Panc1 (cell line): ENCODE measurements around the gene INTS3.

Source experiments
- CTCF ChIP-seq: fragments of 450-650 bp; IDR thresholded peaks from 2 replicates; pipeline ENCODE4 v1.5.1; 2017; ENCODE audit warnings: mild to moderate bottlenecking
- TCF7L2 ChIP-seq: IDR thresholded peaks from 2 replicates; pipeline ENCODE4 v1.6.1; 2011; ENCODE audit warnings: mild to moderate bottlenecking, low read depth, low read length, inconsistent platforms

- TF ChIP-seq CTCF: no peak
- no peak for TF ChIP-seq TCF7L2
These were observed 6.7 kb downstream of the INTS3 start for GRCh38 chr1:153734396-153735089.
